B cell (primary cell): ENCODE data around the gene STON2. TPM values are rescaled to one million over a fixed set of nuclear protein-coding genes. Genes with fewer than 3 reads are reported as not detected.

Experiments
- ATAC-seq: fragments of 200-7000 bp; cut with Tn5 transposase; one replicate; pipeline ENCODE4 v1.10.0; 2021; ENCODE audit warnings: low read depth, mild to moderate bottlenecking, moderate number of reproducible peaks, moderate library complexity
- CTCF ChIA-PET: fragments of 350-600 bp; sonication (Branson Sonifier 250); formaldehyde crosslinking; loops from one replicate; lab custom pipeline; 2021; ENCODE audit warnings: antibody characterized with exemption, inconsistent platforms; lab: Charles Lee
- POLR2A ChIA-PET: fragments of 350-600 bp; sonication (Branson Sonifier 250); formaldehyde crosslinking; loops from one replicate; lab custom pipeline; 2021; ENCODE audit warnings: antibody characterized with exemption; lab: Charles Lee
- DNase-seq: peaks from one replicate; pipeline ENCODE4 v3.0.0; 2013
- H2AFZ ChIP-seq: 2 replicates; pipeline ENCODE4 v1.6.1; 2012; ENCODE audit warnings: mild to moderate bottlenecking, low read depth, low read length; ENCODE audit not compliant: insufficient read depth, poor library complexity, severe bottlenecking
- H3K27ac ChIP-seq, 2 donors: 1 replicate in 1 of 2; 2 replicates in 1 of 2; pipeline ENCODE4 v1.5.1; 2012 to 2013; ENCODE audit warnings: low read length in 2 of 2, mild to moderate bottlenecking in 2 of 2, moderate library complexity in 1 of 2
- H3K27me3 ChIP-seq, 4 experiments: fragments of 200-600 bp in 1 of 4; sonication (generic) in 1 of 4; replicated peaks in 1 of 4; 1 replicate in 2 of 4; 2 replicates in 2 of 4; pipeline versions ENCODE4 v1.6.1 to v1.7.0; 2013 to 2016; ENCODE audit warnings: low read length in 3 of 4, mild to moderate bottlenecking in 2 of 4, mixed read lengths in 1 of 4, moderate library complexity in 1 of 4; ENCODE audit not compliant: insufficient read depth in 4 of 4, control insufficient read depth in 3 of 4; ENCODE audit errors: control extremely low read depth in 1 of 4
- H3K36me3 ChIP-seq, 2 experiments: replicated peaks in 1 of 2; 1 replicate in 1 of 2; 2 replicates in 1 of 2; pipeline versions ENCODE4 v1.6.1 to v1.7.1; 2013; ENCODE audit warnings: low read length in 1 of 2; ENCODE audit not compliant: insufficient read depth in 2 of 2, control insufficient read depth in 1 of 2; ENCODE audit errors: control extremely low read depth in 1 of 2, extremely low read depth in 1 of 2
- H3K4me1 ChIP-seq, 2 donors: fragments of 200-600 bp in 1 of 2; sonication (generic) in 1 of 2; 1 replicate in 1 of 2; 2 replicates in 1 of 2; pipeline versions ENCODE4 v1.5.1 to v1.6.1; 2013 to 2017; ENCODE audit warnings: low read length in 2 of 2; ENCODE audit not compliant: control insufficient read depth in 2 of 2, insufficient read depth in 2 of 2
- H3K4me2 ChIP-seq: replicated peaks from 2 replicates; pipeline ENCODE3; 2012; ENCODE audit warnings: mild to moderate bottlenecking, low read depth, low read length; ENCODE audit not compliant: poor library complexity, severe bottlenecking
- H3K4me3 ChIP-seq, 5 experiments: fragments of 200-600 bp in 1 of 5; sonication (generic) in 1 of 5; 1 replicate in 3 of 5; 2 replicates in 2 of 5; pipeline versions ENCODE4 v1.5.1 to v1.7.0; 2011 to 2016; ENCODE audit warnings: low read length in 4 of 5, mild to moderate bottlenecking in 4 of 5, low read depth in 2 of 5, control low read depth in 1 of 5, moderate library complexity in 1 of 5; ENCODE audit not compliant: insufficient read depth in 1 of 5; ENCODE audit errors: control extremely low read depth in 1 of 5, extremely low read depth in 1 of 5
- H3K79me2 ChIP-seq: fragments of 200-600 bp; sonication (generic); one replicate; pipeline ENCODE4 v1.6.0; 2016; ENCODE audit warnings: low read length; ENCODE audit not compliant: control insufficient read depth, insufficient read depth
- H3K9ac ChIP-seq: fragments of 200-600 bp; sonication (generic); 2 replicates; pipeline ENCODE4 v1.6.1; 2017; ENCODE audit warnings: mild to moderate bottlenecking, low read length, moderate library complexity
- H3K9me3 ChIP-seq, 3 donors: one replicate each; pipeline versions ENCODE4 v1.6.1 to v1.7.1; 2013; ENCODE audit warnings: low read length in 2 of 3; ENCODE audit not compliant: control insufficient read depth in 2 of 3, insufficient read depth in 1 of 3; ENCODE audit errors: control extremely low read depth in 1 of 3
- H4K20me1 ChIP-seq: 2 replicates; pipeline ENCODE4 v1.6.0; 2012; ENCODE audit warnings: mild to moderate bottlenecking, low read length; ENCODE audit not compliant: insufficient read depth, control insufficient read depth, poor library complexity, severe bottlenecking
- H3K27ac Mint-ChIP-seq: one replicate; pipeline ENCODE4 v1.8.0; 2021; ENCODE audit warnings: mixed read lengths
- H3K27me3 Mint-ChIP-seq: one replicate; pipeline ENCODE4 v1.8.0; 2021; ENCODE audit warnings: mixed read lengths
- H3K4me1 Mint-ChIP-seq: one replicate; pipeline ENCODE4 v1.8.0; 2021; ENCODE audit warnings: mixed read lengths
- H3K4me3 Mint-ChIP-seq: one replicate; pipeline ENCODE4 v1.8.0; 2021; ENCODE audit warnings: mixed read lengths
- H3K9me3 Mint-ChIP-seq: one replicate; pipeline ENCODE4 v1.8.0; 2022; ENCODE audit warnings: mixed read lengths; ENCODE audit not compliant: insufficient read depth
- EZH2 ChIP-seq: IDR thresholded peaks from 2 replicates; pipeline ENCODE4 v1.6.1; 2012; ENCODE audit warnings: borderline replicate concordance, low read depth, mild to moderate bottlenecking, moderate library complexity, low read length; ENCODE audit not compliant: insufficient read depth, poor library complexity, severe bottlenecking
- WGBS: methylation state at CpG from one replicate; pipeline ENCODE4 v1.1.5; 2013; ENCODE audit warnings: missing lambda C conversion rate; ENCODE audit not compliant: insufficient coverage; 5-methylcytosine and 5-hydroxymethylcytosine counted together
- intact Hi-C: fragments of 100-400 bp; cut with micrococcal nuclease; formaldehyde crosslinking; loops from one replicate; pipeline ENCODE4 v1.10.0; 2022
- polyA plus RNA-seq: library from polyadenylated mRNA; depleted of rRNA; stranded (reverse); fragments of >200 nt; gene quantifications from 2 replicates; pipeline ENCODE4 v1.2.3, GENCODE V29; 2012
- total RNA-seq, 2 donors: library from RNA; stranded (reverse); fragments of 120-200 nt in 1 of 2; gene quantifications; 1 replicate in 1 of 2; 2 replicates in 1 of 2; pipeline versions ENCODE4 v1.2.3 to v1.2.4, GENCODE V29; 2013 to 2022
- TF ChIP-seq, protein P1 (sequence below): fragments of 200-600 bp; IDR thresholded peaks from one replicate; pipeline ENCODE4 v1.8.0; 2022; ENCODE audit warnings: antibody characterized with exemption, mild to moderate bottlenecking

The STON2 gene
- total and polyA plus RNA-seq, 2 donors (not counting 1 experiment from before 2014, with no cell fraction given), result 0.03 TPM; not detected in 1

DNA sequence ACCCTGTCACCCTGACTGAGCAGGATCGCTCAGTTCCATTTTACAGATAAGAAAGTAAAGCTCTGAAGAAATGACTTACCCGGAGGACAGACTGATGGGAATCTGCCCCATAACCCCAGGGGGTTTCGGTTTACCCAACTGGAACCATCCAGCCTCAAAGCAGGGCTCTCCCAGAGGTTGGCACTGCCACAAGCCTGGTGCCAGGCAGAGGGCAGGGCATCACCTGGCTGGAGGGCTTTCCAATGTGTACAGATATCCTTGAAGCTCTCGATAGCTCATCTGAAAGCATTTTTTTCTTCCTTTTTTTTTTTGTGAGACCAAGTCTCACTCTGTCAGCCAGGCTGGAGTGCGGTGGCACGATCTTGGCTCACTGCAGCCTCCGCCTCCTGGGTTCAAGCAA lies 33.2 kb downstream of the STON2 start:
- H3K79me2 ChIP-seq, result no peaks in the 10 kb centered on the region
- DNase-seq (no peak), ATAC-seq (no peak)
- intact Hi-C loops, result no loop called here
- no peaks in the 10 kb centered on the region for H3K9me3 ChIP-seq
- H3K4me3 Mint-ChIP-seq, result no peak overlapping the region
- peaks cover 3% of the 10 kb centered on the region for H3K27me3 Mint-ChIP-seq
- H3K27ac Mint-ChIP-seq, result no peak overlapping the region
- H3K4me3 ChIP-seq, result no peak overlapping the region
- H3K4me1 ChIP-seq, result no peaks in the 10 kb centered on the region
- no peaks in the 10 kb centered on the region for H3K9me3 Mint-ChIP-seq
- no peaks in the 10 kb centered on the region for H3K36me3 ChIP-seq
- H3K4me1 Mint-ChIP-seq, result no peaks in the 10 kb centered on the region
- WGBS, result 82% methylated on average over 3 of the region's 7 CpGs
- no peak overlapping the region for H3K27ac ChIP-seq
- no peak overlapping the region for H3K4me2 ChIP-seq
- H2AFZ ChIP-seq, result no peak overlapping the region
- ChIA-PET POLR2A (no interaction called here), CTCF (no interaction called here)
- no peaks in the 10 kb centered on the region for H4K20me1 ChIP-seq
- H3K27me3 ChIP-seq, result no peaks in the 10 kb centered on the region
- TF ChIP-seq, protein P1, sequence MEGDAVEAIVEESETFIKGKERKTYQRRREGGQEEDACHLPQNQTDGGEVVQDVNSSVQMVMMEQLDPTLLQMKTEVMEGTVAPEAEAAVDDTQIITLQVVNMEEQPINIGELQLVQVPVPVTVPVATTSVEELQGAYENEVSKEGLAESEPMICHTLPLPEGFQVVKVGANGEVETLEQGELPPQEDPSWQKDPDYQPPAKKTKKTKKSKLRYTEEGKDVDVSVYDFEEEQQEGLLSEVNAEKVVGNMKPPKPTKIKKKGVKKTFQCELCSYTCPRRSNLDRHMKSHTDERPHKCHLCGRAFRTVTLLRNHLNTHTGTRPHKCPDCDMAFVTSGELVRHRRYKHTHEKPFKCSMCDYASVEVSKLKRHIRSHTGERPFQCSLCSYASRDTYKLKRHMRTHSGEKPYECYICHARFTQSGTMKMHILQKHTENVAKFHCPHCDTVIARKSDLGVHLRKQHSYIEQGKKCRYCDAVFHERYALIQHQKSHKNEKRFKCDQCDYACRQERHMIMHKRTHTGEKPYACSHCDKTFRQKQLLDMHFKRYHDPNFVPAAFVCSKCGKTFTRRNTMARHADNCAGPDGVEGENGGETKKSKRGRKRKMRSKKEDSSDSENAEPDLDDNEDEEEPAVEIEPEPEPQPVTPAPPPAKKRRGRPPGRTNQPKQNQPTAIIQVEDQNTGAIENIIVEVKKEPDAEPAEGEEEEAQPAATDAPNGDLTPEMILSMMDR, result no peak
- TF ChIP-seq EZH2, result no peak
- H3K9ac ChIP-seq, result no peak overlapping the region

DNA sequence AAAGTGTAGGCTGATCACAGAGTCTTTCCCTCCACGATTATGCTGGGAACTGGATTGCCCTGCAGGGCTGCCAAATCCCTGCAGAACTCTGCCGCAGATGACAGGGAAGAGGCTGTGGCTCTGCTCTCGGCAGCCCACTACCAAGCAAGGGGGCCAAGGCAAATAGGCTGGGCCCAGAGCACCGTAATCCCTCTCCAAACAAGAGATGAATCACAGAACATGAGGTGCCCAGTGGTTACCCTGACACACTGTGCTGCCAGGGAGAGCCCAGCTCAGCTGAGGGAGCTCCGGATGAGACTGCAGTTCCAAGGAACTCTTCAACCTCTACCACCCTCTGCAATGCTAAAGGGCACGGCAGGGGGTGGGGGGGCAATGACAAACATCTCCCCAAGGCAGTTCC lies 33.9 kb downstream of the STON2 start:
- no peaks in the 10 kb centered on the region for H3K4me1 Mint-ChIP-seq
- intact Hi-C loops, result no loop called here
- Histone ChIP-seq H3K27ac (no peak overlapping the region), H3K4me2 (no peak overlapping the region), H2AFZ (no peak overlapping the region), H4K20me1 (no peaks in the 10 kb centered on the region), H3K9ac (no peak overlapping the region), H3K27me3 (no peaks in the 10 kb centered on the region), H3K4me1 (no peaks in the 10 kb centered on the region), H3K9me3 (no peaks in the 10 kb centered on the region), H3K79me2 (no peaks in the 10 kb centered on the region), H3K4me3 (no peak overlapping the region), H3K36me3 (no peaks in the 10 kb centered on the region)
- ChIA-PET CTCF (no interaction called here), POLR2A (no interaction called here)
- H3K4me3 Mint-ChIP-seq, result no peak overlapping the region
- TF ChIP-seq EZH2, result no peak
- TF ChIP-seq, protein P1, result no peak
- ATAC-seq (no peak), DNase-seq (no peak)
- 93% methylated on average over 5 of the region's 6 CpGs for WGBS
- no peaks in the 10 kb centered on the region for H3K9me3 Mint-ChIP-seq
- peaks cover 4% of the 10 kb centered on the region for H3K27me3 Mint-ChIP-seq
- no peak overlapping the region for H3K27ac Mint-ChIP-seq
